NB4 (cell line): Measurements from ENCODE around the gene GUCA2B.

Experiments
- POLR2A ChIP-seq: IDR thresholded peaks from 2 replicates; pipeline ENCODE4 v1.6.1; 2011; ENCODE audit warnings: mild to moderate bottlenecking; ENCODE audit not compliant: insufficient read length; ENCODE audit errors: extremely low read depth
- TF ChIP-seq, protein P1 (sequence below): IDR thresholded peaks from one replicate; pipeline ENCODE4 v1.5.1; 2012; ENCODE audit warnings: low read depth, low read length

DNA sequence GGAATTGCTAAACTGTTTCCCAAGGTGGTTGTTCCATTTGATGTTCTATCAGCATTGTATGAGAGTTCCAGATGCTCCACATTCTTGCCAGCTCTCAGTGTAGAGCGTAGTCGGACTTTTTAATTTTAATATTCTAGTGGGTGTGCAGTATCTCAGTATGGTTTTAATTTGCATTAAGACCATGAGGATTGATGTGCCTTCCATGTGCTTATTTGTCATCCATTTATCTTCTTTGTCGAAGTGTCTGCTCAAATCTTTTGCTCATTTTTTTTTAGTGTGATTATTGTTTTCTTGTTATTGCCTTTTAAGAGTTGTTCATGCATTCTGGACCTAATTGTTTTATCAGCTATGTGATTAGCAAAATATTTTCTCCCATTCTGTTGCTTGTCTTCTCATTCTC, 13.8 kb upstream of the GUCA2B start:
- TF ChIP-seq, protein P1, sequence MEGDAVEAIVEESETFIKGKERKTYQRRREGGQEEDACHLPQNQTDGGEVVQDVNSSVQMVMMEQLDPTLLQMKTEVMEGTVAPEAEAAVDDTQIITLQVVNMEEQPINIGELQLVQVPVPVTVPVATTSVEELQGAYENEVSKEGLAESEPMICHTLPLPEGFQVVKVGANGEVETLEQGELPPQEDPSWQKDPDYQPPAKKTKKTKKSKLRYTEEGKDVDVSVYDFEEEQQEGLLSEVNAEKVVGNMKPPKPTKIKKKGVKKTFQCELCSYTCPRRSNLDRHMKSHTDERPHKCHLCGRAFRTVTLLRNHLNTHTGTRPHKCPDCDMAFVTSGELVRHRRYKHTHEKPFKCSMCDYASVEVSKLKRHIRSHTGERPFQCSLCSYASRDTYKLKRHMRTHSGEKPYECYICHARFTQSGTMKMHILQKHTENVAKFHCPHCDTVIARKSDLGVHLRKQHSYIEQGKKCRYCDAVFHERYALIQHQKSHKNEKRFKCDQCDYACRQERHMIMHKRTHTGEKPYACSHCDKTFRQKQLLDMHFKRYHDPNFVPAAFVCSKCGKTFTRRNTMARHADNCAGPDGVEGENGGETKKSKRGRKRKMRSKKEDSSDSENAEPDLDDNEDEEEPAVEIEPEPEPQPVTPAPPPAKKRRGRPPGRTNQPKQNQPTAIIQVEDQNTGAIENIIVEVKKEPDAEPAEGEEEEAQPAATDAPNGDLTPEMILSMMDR, result no peak
- no peak for TF ChIP-seq POLR2A
